Mesothelial cell of epicardium (in vitro differentiated cells): ENCODE data around the gene FXR1. TPM values are rescaled to one million over a fixed set of nuclear protein-coding genes. Genes with fewer than 3 reads are reported as not detected.

ENCODE experiments used
- DNase-seq, 2 experiments: peaks; one replicate each; pipeline ENCODE4 v3.0.0; 2021; ENCODE audit warnings: low spot score in 2 of 2; ENCODE audit not compliant: unreplicated experiment in 2 of 2
- H3K27ac Mint-ChIP-seq: 2 replicates; pipeline ENCODE4 v1.8.0; 2021; ENCODE audit warnings: mixed read lengths
- H3K27me3 Mint-ChIP-seq: 2 replicates; pipeline ENCODE4 v1.8.0; 2021; ENCODE audit warnings: low read depth, mixed read lengths
- H3K36me3 Mint-ChIP-seq: 2 replicates; pipeline ENCODE4 v1.8.0; 2021; ENCODE audit warnings: mixed read lengths
- H3K4me1 Mint-ChIP-seq: 2 replicates; pipeline ENCODE4 v1.8.0; 2021; ENCODE audit warnings: mixed read lengths
- H3K4me3 Mint-ChIP-seq: 2 replicates; pipeline ENCODE4 v1.8.0; 2021; ENCODE audit warnings: mild to moderate bottlenecking, moderate library complexity, mixed read lengths
- H3K9me3 Mint-ChIP-seq: 2 replicates; pipeline ENCODE4 v1.8.0; 2021; ENCODE audit warnings: mixed read lengths
- total RNA-seq: library from RNA; stranded (reverse); gene quantifications from 3 replicates; pipeline ENCODE4 v1.2.1, GENCODE V29; 2021
- TF ChIP-seq, protein P1 (sequence below): fragments of 200-600 bp; sonication (generic); IDR thresholded peaks from one replicate; pipeline ENCODE4 v1.5.0; 2021; ENCODE audit warnings: antibody characterized with exemption; ENCODE audit not compliant: unreplicated experiment

FXR1 gene
- total RNA-seq, 1 donor from 2014 or later: 211 TPM

- DNase-seq: no peak
- peaks cover 27% of the 10 kb centered on the region for H3K4me1 Mint-ChIP-seq
- TF ChIP-seq, protein P1, sequence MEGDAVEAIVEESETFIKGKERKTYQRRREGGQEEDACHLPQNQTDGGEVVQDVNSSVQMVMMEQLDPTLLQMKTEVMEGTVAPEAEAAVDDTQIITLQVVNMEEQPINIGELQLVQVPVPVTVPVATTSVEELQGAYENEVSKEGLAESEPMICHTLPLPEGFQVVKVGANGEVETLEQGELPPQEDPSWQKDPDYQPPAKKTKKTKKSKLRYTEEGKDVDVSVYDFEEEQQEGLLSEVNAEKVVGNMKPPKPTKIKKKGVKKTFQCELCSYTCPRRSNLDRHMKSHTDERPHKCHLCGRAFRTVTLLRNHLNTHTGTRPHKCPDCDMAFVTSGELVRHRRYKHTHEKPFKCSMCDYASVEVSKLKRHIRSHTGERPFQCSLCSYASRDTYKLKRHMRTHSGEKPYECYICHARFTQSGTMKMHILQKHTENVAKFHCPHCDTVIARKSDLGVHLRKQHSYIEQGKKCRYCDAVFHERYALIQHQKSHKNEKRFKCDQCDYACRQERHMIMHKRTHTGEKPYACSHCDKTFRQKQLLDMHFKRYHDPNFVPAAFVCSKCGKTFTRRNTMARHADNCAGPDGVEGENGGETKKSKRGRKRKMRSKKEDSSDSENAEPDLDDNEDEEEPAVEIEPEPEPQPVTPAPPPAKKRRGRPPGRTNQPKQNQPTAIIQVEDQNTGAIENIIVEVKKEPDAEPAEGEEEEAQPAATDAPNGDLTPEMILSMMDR: no peak
- peaks cover 8% of the 10 kb centered on the region for H3K36me3 Mint-ChIP-seq
- H3K27me3 Mint-ChIP-seq: no peaks in the 10 kb centered on the region
- H3K4me3 Mint-ChIP-seq: no peak overlapping the region
- no peak overlapping the region for H3K27ac Mint-ChIP-seq
- H3K9me3 Mint-ChIP-seq: peaks cover 4% of the 10 kb centered on the region
Measured at GRCh38 chr3:180923561-180923960, 11.1 kb downstream of the FXR1 start.

DNA sequence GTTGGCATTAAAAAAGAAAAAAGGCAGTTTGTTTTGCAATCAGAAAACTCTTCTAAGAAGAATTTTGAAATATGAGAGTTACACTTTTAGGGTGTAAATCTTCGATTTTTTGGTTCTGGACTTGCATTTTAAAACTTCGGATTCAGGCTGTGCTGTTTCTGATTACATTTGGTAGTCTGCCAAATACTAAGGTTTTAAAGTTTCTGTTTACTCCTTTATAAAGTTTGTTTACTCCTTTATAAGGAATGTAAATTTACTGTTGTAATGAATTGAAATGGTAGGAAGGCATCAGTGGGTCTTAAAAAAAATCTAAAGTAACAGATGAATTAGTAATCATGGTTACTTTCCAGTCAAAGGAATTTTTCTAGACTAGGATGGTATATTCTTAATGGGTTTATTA is 14.1 kb downstream of the FXR1 start:
- Mint-ChIP-seq H3K27ac (no peak overlapping the region), H3K27me3 (no peaks in the 10 kb centered on the region), H3K4me3 (no peak overlapping the region), H3K4me1 (peaks cover 16% of the 10 kb centered on the region), H3K36me3 (peaks cover 15% of the 10 kb centered on the region), H3K9me3 (peaks cover 9% of the 10 kb centered on the region)
- TF ChIP-seq, protein P1: no peak
- DNase-seq: no peak

DNA sequence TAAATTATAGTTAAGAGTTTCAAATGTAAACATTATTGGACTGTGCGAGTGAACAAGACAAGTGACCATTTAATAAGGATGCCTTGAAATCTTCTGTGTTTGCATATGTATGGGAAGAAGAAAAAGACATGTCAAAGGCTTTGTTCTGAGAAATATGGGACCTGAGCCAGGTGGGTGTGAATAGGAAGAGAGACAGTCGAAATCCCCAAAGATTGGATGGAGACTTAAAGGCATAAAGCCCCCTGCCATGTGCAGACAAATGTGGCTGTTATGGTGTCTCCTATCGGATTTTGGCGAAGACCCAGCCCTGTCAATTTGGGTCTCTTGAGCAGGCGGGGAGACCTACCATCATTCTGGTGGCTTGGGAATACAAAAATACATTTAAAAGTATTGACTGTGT is 16.9 kb downstream of the FXR1 start:
- Mint-ChIP-seq H3K36me3 (peaks cover 14% of the 10 kb centered on the region), H3K4me1 (peaks cover 22% of the 10 kb centered on the region), H3K9me3 (peaks cover 9% of the 10 kb centered on the region), H3K4me3 (no peak overlapping the region), H3K27ac (no peak overlapping the region), H3K27me3 (no peaks in the 10 kb centered on the region)
- TF ChIP-seq, protein P1: no peak
- no peak for DNase-seq

GRCh38 chr3:180930526-180930925 is 18.1 kb downstream of the FXR1 start:
- TF ChIP-seq, protein P1: no peak
- DNase-seq: no peak
- H3K9me3 Mint-ChIP-seq: peaks cover 9% of the 10 kb centered on the region
- H3K36me3 Mint-ChIP-seq: peaks cover 15% of the 10 kb centered on the region
- H3K27ac Mint-ChIP-seq: no peak overlapping the region
- H3K27me3 Mint-ChIP-seq: no peaks in the 10 kb centered on the region
- H3K4me3 Mint-ChIP-seq: no peak overlapping the region
- H3K4me1 Mint-ChIP-seq: peaks cover 18% of the 10 kb centered on the region

DNA sequence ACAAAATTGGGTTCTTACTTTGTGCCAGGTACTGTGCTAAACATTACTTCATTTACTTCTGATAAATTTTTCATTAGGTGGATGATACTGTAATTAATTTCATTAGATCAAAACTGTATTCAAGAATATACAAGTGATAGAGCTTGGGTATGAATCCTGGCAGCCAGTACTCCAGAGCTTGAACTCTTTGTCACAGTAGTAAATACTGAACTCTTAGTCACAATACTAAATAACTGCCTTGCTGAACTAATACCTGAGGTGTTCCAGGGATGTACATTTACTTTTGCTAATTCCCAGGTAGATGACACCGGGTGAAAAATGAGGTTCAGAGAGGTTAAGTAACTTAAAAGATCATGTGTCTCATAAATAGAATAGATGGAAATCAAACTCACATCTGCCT is 20.3 kb downstream of the FXR1 start:
- no peak overlapping the region for H3K27ac Mint-ChIP-seq

GRCh38 chr3:180934638-180935037 is 22.2 kb downstream of the FXR1 start:
- TF ChIP-seq, protein P1: no peak
- Mint-ChIP-seq H3K27me3 (no peaks in the 10 kb centered on the region), H3K27ac (no peak overlapping the region), H3K4me1 (peaks cover 12% of the 10 kb centered on the region), H3K9me3 (no peaks in the 10 kb centered on the region), H3K4me3 (no peak overlapping the region), H3K36me3 (peaks cover 15% of the 10 kb centered on the region)
- no peak for DNase-seq

More for the DNA sequence above, 20.3 kb downstream of the FXR1 start:
- H3K4me3 Mint-ChIP-seq: no peak overlapping the region
- H3K36me3 Mint-ChIP-seq: peaks cover 18% of the 10 kb centered on the region
- DNase-seq: no peak
- no peaks in the 10 kb centered on the region for H3K27me3 Mint-ChIP-seq
- H3K4me1 Mint-ChIP-seq: peaks cover 12% of the 10 kb centered on the region
- TF ChIP-seq, protein P1: no peak
- peaks cover 7% of the 10 kb centered on the region for H3K9me3 Mint-ChIP-seq
